Measurements from ENCODE around the gene SACM1L. TPM values are rescaled to one million over a fixed set of nuclear protein-coding genes. Genes with fewer than 3 reads are reported as not detected.

Gene SACM1L
- total RNA-seq, 2 donors from 2014 or later = 149 to 161 TPM

DNA sequence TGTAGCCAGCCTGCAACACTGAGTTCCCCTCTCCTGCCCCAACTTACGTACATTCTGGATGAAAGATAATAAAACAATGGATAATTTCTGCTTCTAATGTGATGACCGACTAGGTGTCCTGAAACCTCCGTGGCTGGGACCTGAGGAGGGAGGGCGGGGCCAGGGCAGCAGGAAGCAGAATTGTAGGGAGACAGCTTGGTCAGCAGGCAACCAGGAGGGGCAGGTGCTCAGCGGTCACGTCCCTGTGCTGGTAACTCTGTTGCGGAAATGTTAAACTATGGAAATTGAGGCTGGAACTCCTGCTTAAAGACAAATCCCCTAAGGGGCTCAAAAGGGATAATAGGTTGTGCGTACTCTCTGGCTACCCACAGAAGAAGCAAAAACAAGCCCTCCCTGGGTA, 76.8 kb downstream of the SACM1L start:
- H3K4me1 Mint-ChIP-seq = no peaks in the 10 kb centered on the region
- H3K27ac Mint-ChIP-seq = no peak overlapping the region
- H3K36me3 ChIP-seq (ENCODE audit: control insufficient read depth, insufficient read depth, low read length) = no peaks in the 10 kb centered on the region
- peaks cover 13% of the 10 kb centered on the region for H3K9me3 Mint-ChIP-seq
- H3K4me1 ChIP-seq (ENCODE audit: control insufficient read depth, insufficient read depth, low read length) = no peaks in the 10 kb centered on the region
- H3K4me3 ChIP-seq (ENCODE audit: low read length) = no peak overlapping the region
- no peaks in the 10 kb centered on the region for H3K27me3 ChIP-seq (ENCODE audit: control insufficient read depth, insufficient read depth, low read length, poor library complexity, severe bottlenecking)
- H3K9me3 ChIP-seq (ENCODE audit: control insufficient read depth, low read length) = peaks cover 21% of the 10 kb centered on the region
- 90 to 96% methylated on average over 4 to 8 of the region's 8 CpGs for WGBS, 2 experiments (ENCODE audit: insufficient coverage in 1 of 2, insufficient read length in 1 of 2)
- no peaks in the 10 kb centered on the region for H3K36me3 Mint-ChIP-seq (ENCODE audit: low read depth)
- TF ChIP-seq, protein P1, sequence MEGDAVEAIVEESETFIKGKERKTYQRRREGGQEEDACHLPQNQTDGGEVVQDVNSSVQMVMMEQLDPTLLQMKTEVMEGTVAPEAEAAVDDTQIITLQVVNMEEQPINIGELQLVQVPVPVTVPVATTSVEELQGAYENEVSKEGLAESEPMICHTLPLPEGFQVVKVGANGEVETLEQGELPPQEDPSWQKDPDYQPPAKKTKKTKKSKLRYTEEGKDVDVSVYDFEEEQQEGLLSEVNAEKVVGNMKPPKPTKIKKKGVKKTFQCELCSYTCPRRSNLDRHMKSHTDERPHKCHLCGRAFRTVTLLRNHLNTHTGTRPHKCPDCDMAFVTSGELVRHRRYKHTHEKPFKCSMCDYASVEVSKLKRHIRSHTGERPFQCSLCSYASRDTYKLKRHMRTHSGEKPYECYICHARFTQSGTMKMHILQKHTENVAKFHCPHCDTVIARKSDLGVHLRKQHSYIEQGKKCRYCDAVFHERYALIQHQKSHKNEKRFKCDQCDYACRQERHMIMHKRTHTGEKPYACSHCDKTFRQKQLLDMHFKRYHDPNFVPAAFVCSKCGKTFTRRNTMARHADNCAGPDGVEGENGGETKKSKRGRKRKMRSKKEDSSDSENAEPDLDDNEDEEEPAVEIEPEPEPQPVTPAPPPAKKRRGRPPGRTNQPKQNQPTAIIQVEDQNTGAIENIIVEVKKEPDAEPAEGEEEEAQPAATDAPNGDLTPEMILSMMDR (conservative IDR thresholded peaks at IDR 0.05) = no peak
- H3K27ac ChIP-seq (ENCODE audit: low read depth, low read length) = no peak overlapping the region
- H3K4me3 Mint-ChIP-seq = no peak overlapping the region
- DNase-seq = peak; percentile 31
- no peak overlapping the region for H3K9ac ChIP-seq (ENCODE audit: extremely low read depth, low read length, poor library complexity, severe bottlenecking)
- H3K27me3 Mint-ChIP-seq (ENCODE audit: insufficient read depth) = peaks cover 7% of the 10 kb centered on the region

DNA sequence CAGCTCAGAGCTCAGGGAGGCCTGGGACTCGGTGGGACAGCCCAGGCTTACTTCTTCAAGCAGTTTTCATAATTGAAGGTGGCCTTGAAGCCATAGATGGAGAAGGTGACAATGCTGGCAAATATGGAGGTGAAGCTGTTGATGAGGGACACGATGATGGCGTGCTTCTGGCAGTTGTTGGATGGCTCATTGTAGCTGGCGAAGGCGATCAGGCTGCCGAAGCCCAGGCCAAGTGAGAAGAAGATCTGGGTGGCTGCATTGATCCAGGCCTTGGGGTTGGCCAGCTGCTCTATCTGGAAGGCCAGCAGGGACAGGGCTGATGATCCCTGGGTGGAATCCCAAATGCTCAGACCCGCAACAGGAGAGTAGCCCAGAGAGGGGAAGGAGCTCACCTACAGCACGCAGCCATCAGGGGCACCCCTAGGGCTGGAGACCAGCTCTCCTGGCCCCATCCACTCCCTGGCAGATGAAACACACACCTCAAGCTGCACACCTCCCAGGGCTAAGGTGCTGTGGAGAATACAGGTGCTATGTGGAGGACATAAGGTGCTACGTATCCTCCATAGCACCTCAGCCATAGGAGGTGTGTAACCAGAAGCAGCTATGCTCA, 82.1 kb downstream of the SACM1L start:
- WGBS, 2 experiments (ENCODE audit: insufficient coverage in 1 of 2, insufficient read length in 1 of 2) = 95% methylated on average over 5 to 9 of the region's 9 CpGs
- Histone ChIP-seq H3K4me1 (ENCODE audit: control insufficient read depth, insufficient read depth, low read length) (no peaks in the 10 kb centered on the region), H3K9ac (ENCODE audit: extremely low read depth, low read length, poor library complexity, severe bottlenecking) (no peak overlapping the region), H3K36me3 (ENCODE audit: control insufficient read depth, insufficient read depth, low read length) (no peaks in the 10 kb centered on the region), H3K27ac (ENCODE audit: low read depth, low read length) (no peak overlapping the region), H3K9me3 (ENCODE audit: control insufficient read depth, low read length) (peaks cover 19% of the 10 kb centered on the region), H3K27me3 (ENCODE audit: control insufficient read depth, insufficient read depth, low read length, poor library complexity, severe bottlenecking) (no peaks in the 10 kb centered on the region), H3K4me3 (ENCODE audit: low read length) (no peak overlapping the region)
- no peak overlapping the region for H3K27ac Mint-ChIP-seq
- H3K9me3 Mint-ChIP-seq = peaks cover 13% of the 10 kb centered on the region
- no peaks in the 10 kb centered on the region for H3K36me3 Mint-ChIP-seq (ENCODE audit: low read depth)
- TF ChIP-seq, protein P1 (conservative IDR thresholded peaks at IDR 0.05) = no peak
- no peak overlapping the region for H3K4me3 Mint-ChIP-seq
- peak; percentile 19 for DNase-seq
- H3K27me3 Mint-ChIP-seq (ENCODE audit: insufficient read depth) = peaks cover 29% of the 10 kb centered on the region
- peaks cover 14% of the 10 kb centered on the region for H3K4me1 Mint-ChIP-seq

- Histone ChIP-seq H3K4me1 (ENCODE audit: control insufficient read depth, insufficient read depth, low read length) (no peaks in the 10 kb centered on the region), H3K36me3 (ENCODE audit: control insufficient read depth, insufficient read depth, low read length) (no peaks in the 10 kb centered on the region), H3K27ac (ENCODE audit: low read depth, low read length) (no peak overlapping the region), H3K9ac (ENCODE audit: extremely low read depth, low read length, poor library complexity, severe bottlenecking) (no peak overlapping the region), H3K4me3 (ENCODE audit: low read length) (no peak overlapping the region), H3K27me3 (ENCODE audit: control insufficient read depth, insufficient read depth, low read length, poor library complexity, severe bottlenecking) (no peaks in the 10 kb centered on the region), H3K9me3 (ENCODE audit: control insufficient read depth, low read length) (peaks cover 16% of the 10 kb centered on the region)
- Mint-ChIP-seq H3K27me3 (ENCODE audit: insufficient read depth) (peaks cover 29% of the 10 kb centered on the region), H3K9me3 (peaks cover 10% of the 10 kb centered on the region), H3K36me3 (ENCODE audit: low read depth) (no peaks in the 10 kb centered on the region), H3K4me1 (peaks cover 20% of the 10 kb centered on the region), H3K27ac (no peak overlapping the region), H3K4me3 (no peak overlapping the region)
- TF ChIP-seq, protein P1 (conservative IDR thresholded peaks at IDR 0.05) = no peak
- DNase-seq = peak; percentile 13
- 93 to 100% methylated on average over 2 to 5 of the region's 5 CpGs for WGBS, 2 experiments (ENCODE audit: insufficient coverage in 1 of 2, insufficient read length in 1 of 2)
Observed at GRCh38 chr3:45771831-45772230, 82.6 kb downstream of the SACM1L start.

Measured in endodermal cell (in vitro differentiated cells).